Hematopoietic multipotent progenitor cell treated with erythropoietin and hydrocortisone succinate and interleukin-3 and kit ligand, for 17 days (in vitro differentiated cells): ENCODE data around the gene BRWD1.
"Not testable (repeated sequence)": the region's sequence is repeated elsewhere in the genome, so short reads cannot be mapped to it uniquely, and the experiment has no call there.

Experiments used
- DNase-seq: peaks from one replicate; pipeline ENCODE4 v3.0.0-alpha.2; 2015; ENCODE audit warnings: low spot score

Gene BRWD1

DNA sequence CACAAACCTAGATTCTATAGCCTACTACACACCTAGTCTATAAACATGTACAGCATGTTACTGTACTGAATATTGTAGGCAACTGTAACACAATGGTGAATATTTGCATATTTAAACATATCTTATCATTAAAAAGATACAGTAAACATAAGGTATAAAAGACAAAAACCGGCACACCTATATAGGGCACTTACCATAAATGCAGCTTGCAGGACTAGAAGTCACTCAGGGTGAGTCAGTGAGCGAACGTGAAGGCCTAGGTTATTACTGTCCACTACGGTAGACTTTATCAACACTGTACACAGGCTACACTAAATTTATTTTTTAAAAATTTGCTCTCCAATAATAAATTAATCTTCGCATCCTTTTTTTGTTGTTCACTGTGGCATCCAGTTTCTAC lies 143.5 kb downstream of the BRWD1 start:
- no peak for DNase-seq

DNA sequence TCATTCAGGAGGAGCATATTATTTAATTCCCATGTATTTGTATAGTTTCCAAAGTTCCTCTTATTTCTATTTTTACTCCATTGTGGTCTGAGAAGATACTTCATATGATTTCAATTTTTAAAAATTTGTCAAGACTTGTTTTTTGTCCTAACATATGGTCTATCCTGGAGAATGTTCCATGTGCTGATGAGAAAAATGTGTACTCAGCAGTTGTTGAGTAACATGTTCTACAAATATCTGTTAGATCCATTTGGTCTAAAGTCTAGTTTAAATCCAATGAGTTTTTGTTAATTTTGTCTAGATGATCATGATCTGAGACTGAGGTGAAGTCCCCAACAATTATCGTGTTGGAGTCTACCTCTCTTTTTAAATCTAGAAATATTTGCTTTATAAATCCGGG lies 144.6 kb downstream of the BRWD1 start:
- DNase-seq = no peak

DNA sequence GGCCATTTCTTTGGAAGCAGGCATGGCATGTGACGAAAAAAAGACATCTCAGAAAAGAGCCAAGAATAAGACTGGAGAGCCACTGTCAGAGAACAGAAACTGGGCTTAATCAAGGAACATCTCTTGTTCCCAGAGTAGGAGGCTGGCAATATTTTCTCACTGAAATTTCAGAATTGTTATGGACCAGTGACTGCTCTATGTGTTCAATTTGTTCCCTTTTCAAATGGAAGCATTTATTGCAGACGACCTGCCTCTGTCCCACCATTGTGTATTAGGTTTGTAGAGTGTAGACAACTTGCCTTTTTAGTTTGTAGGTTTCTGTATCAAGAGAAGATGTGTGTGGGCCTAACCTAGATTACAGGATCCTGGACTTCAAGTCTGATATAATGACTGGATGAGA lies 148.9 kb downstream of the BRWD1 start:
- no peak for DNase-seq

DNA sequence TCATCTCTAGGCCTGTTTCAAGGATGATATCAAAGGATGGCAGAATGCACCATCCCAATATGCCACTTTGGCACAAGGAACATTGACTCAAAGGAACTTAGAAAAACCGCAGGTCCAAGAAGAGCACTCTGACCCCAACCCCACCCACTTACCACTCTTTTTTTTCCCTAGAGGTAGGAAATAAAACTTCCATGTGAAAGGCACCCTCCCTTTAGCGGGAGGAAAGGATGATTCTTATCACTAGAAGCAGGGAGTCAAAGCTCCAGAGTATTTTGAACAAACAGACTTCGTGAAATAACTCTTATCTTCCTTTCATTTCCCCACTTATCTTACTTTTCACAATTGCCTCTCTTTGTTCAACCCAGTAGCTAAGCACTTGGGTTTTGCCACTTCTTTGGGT lies 152.4 kb downstream of the BRWD1 start:
- no peak for DNase-seq

DNA sequence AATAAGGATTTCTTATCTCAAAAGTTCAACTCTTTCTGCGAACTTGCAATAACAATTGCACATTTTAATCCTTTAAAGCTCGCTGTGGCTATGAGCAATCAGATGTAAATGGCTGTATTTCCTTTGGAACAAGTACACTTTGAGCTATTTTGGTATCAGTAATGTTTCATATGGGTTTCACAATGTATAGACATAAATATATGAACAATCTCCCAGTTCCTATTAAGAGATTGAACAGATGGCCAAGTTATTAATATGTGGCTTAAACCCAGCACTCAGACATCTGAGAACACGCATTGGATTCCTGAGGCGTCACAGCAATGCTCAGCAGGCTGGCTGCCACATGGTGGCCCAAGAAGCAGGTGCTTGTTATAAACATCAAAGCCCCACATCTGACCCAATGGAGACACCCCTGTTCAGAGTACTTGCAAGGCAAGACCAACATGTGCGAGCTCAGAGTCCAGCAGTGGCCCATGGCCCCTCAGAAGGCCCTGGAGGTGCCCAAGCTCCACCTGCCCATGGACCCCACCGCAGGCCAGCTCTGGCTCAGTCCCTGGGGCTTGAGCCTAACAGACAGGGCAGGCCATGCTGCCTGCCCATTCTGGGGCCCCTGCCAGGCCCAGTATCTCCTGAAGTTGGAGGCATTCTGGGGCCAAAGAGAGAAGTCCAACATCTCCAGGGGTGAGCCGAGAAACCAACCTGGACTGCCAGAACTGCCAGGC lies 153.9 kb downstream of the BRWD1 start:
- DNase-seq = no peak

DNA sequence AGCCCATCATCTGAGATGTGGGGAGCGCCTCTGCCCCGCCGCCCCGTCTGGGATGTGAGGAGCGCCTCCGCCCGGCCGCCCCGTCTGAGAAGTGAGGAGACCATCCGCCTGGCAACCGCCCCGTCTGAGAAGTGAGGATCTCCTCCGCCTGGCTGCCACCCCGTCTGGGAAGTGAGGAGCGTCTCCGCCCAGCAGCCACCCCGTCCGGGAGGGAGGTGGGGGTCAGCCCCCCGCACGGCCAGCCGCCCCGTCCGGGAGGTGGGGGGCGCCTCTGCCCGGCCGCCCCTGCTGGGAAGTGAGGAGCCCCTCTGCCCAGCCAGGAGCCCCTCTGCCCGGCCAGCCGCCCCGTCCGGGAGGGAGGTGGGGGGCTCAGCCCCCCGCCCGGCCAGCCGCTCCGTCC lies 156.2 kb downstream of the BRWD1 start:
- DNase-seq = not testable (repeated sequence)

DNA sequence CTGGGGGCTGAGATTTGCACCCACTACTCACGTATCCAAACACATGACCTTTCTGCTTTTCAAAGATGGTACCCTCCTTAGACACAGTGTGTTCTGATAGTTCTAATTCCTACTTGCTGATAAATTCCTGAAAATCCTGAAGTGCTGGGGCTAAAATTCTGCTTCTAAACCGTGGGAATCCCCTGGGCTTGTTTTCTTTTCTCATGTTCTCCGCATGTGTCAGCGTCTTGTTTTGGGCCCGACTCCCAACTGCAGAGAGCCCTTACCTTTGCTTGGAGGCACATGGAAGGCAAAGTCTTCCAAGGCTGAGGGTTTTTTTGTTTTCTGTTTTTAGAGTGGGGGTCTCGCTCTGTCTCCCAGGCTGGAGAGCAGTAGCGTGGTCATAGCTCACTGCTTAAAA lies 157.4 kb downstream of the BRWD1 start:
- DNase-seq = no peak

DNA sequence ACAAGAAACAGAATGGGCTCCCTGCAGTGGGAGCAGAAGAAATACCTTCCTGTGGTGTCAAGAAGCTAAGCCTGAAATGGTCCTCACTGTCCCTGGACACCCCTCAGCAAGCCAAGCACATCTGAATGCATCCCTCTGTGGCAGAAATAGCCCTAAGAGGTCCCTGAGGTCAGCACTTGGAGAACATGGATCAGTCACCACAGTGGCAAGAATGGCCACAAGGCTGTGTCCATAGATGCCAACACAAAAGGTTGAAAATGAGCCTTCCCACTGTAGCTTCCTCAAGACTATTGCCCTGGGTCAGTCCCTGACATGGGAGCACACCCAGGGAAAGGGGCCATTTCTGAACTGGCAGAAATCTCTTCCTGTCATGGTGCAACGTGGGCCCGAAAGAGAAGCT lies 157.9 kb downstream of the BRWD1 start:
- DNase-seq = no peak

DNA sequence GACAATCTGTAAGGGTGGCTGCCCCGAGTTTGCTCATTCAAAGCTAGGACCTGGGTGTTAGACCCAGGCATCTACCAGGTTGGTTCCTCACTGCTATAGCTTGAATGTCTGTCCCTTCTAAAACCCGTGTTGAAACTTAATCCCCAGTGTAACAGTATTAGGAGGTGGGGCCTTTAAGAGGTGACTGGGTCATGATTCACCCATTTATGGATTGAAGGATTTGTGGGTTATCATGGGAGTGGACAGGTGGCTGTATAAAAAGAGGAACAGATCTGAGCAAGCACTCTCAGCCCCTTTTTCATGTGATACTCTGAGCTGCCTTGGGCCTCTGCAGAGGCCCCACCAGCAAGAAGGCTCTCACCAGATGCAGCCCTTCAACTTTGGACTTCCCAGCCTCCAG lies 159.6 kb downstream of the BRWD1 start:
- DNase-seq = no peak

DNA sequence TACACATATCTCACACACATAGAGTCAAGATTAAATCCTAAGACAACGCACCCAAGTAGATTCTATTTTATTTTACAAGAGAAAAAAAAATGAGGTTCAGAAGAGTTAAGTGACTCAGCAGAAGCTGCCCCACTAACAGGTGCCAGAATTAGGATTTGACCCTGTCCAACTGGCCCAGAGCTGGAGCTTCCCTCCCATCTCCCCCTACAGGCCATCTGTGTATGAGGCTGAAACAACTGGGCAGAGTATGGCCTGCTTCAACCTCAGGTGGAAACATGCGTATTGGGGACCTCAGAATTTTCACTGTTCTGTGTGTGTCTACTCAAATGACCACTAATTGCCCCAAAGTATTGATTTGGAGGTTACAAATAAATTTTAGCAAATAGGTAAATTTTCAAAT lies 160.1 kb downstream of the BRWD1 start:
- no peak for DNase-seq

DNA sequence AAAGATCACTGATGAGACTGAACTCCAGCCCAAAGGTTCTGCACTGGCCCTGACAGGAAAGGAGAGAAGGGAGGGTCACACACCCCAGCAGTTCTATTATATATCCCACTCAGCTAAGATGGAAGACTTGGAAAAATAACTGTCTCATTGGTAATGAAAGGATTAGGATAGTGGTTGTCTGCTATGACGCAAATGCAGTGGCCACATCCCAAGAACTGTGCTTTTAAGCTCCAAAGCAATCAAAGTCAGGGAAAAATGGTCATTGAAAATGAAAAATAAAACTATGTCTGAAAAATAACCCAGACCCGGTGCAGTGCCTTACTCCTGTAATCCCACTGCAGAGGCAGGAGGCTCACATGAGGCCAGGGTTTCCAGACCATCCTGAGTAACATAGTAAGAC lies 161.2 kb downstream of the BRWD1 start:
- no peak for DNase-seq

DNA sequence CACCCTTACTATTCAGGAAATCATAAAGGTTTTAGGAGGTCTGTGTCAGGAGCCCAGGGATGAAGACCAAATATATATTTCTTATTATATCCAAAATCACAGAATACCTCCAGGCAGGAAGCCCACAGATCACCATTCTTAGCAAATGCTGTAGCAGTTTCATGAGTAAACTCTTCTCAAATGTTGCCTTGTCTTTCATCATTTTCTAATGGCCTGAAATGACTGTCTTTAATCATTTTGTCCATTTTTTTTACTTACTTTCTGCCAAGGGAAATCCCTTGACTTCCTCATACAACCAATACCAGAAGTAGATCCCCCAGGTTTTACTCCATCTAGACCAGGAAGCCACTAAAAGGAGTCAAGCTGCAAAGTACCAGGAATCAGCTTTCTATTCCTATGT lies 162.6 kb downstream of the BRWD1 start:
- DNase-seq = no peak

DNA sequence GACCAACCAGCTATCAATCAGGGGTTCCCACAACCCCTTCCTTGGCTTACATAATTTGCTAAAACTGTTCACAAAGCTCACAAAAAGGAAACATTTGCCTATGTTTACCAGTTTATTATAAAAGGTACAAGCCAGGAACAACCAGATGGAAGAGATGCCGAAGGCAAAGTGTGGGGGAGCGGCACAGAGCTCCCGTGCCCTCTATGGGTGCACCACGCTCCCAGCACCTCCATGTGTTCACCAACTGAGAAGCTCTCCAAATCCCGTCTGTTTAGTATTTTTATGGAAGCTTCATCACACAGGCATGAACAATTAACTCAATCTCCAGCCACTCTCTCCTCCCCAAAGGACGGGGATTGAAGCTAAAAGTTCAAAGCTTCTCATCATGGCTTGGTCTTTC lies 163.1 kb downstream of the BRWD1 start:
- DNase-seq = no peak

DNA sequence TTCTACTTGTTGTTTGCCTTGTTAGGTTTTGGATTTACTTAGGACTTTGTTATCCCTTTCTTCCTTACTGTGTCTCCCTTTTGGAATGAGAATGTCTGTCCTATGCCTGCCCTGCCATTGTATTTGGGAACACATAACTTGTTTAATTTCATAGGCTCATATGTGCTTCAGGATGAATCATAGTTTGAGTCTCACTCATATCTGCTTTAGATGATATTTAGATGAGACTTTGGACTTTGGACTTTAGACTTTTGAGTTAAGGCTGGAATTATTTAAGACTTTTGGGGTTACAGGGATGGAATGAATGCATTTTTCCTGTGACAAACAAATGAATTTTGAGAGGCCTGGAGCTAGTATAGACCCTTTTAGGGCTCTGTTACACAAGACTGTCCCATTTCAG lies 163.6 kb downstream of the BRWD1 start:
- DNase-seq = no peak

DNA sequence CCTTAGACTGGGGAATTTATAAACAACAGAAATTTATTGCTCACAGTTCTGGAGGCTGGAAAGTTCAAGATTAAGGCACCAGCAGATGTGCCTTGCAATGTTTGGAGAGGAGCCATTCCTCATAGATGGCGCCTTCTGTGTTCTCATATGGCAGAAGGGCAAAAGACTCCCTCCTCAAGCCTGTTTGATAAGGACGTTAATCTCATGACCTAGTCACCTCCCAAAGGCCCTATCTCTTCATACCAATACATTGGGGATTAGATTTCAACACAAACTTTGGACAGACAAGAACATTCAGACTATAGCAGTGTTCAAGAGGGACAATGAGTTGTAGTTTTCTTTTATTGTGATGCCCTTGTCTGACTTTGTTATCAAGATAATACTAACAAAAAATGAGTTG lies 164.5 kb downstream of the BRWD1 start:
- no peak for DNase-seq

DNA sequence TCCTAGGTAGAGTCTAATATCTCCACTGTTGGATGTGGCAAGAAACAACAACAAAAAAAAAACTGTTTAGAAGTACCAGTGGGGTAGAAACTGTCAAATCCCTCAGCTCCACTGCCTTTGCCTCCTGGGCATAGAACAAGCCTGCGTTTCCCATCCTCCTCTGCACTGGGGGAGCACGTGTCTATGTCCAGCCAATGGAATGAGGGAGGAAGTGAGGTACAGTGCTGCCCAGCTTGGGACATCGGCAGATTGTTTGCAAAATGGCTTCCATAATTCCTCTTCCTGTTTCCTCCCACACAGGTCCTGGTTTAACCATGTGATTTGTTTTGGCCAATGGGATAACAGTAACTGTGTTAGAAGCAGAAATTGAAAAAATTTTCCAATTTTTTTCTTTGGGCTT lies 169.2 kb downstream of the BRWD1 start:
- no peak for DNase-seq

DNA sequence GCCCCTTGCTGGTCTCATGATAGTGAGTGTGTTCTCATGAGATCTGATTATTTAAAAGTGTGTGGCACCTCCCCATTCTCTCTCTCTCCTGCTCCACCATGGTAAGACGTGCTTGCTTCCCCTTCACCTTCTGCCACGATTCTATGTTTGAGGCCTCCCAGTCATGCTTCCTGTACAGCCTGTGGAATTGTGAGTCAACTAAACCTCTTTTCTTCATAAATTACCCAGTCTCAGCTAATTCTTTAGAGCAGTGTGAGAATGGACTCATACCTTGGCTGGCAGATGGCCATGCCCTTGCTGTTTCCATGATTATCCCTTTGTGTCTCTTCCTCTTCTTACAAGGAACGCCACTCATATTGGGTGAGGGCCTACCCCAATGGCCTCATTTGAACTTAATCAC lies 170.5 kb downstream of the BRWD1 start:
- no peak for DNase-seq

DNA sequence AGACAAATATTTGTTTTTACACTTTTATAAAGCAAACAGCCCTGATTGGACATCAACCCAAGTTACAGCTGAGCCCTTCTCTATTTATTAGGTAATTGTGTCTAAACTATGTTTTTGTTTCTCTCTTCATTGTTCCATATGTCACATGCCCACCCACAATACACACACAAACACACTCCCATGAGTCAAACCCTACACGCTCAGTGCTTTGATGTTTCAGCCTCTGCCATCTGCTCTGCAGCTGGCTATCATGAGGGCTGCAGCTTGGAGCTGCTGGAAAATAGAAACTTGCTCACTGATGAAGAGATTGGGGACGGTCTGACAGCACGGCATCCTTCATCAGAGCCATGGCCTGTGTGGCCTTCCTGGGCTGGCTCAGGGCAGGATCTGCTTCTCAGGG lies 171.9 kb downstream of the BRWD1 start:
- DNase-seq = no peak

DNA sequence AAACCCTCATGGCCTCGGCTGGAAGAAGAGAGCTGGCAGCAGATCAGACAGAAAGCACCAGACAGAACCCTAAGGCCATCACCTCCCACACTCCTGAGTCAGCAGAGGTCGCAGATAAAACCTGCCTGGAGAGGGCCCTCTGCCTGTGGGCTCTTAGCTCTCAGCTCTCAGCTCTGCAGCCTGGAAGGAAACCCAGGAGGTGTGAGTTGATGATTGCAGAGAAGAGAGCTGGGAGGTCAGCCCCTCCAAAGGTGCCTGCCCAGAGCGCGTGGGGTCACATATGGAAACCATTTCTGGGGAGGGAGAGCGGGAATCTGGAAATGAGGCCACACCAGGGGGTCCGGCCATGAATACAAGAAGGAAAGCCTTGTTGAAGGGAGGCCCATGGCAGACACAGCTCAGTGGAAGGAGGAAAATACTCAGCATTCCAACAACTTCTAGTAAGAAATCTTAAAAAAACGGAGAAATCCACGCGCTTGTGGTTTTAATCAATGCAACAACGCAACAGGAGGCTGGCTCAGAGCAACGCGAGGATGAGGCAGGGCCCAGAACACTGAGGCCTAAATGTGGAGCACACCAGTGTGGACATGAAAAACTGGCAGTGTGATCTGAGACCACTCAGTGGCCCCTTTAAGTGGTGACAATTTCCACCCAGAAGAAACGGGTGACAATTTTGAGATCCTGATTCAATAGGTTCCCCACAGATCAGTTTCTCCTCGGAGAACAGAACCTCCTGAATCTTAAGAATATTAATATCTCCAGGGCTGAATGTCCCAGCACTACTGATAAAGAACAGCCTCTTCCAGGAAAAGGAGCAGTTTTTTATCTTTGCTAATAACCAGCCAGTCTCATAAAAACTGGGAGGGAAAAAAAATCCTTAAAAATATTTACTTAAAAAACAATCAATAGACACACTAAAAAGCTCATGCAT lies 175.9 kb downstream of the BRWD1 start:
- DNase-seq = no peak

DNA sequence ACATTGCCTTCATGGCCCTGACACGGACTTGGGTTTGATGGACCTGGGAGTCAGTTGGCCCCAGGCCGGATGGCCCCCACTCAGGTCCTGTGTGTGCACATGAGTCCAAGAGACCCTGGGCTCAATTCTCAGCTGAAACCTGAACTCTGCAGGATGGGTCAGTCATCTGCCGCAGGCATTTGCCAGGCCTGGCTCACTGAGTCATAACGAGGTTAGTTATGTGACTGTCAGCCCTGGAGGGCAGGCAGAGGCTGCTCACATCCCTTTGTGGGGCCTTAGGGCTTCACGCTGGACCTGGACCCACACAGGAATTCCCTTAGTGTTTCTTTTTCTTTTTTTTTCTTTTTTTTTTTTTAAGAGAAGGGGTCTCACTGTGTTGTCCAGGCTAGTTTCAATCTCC lies 176.7 kb downstream of the BRWD1 start:
- DNase-seq = no peak

DNA sequence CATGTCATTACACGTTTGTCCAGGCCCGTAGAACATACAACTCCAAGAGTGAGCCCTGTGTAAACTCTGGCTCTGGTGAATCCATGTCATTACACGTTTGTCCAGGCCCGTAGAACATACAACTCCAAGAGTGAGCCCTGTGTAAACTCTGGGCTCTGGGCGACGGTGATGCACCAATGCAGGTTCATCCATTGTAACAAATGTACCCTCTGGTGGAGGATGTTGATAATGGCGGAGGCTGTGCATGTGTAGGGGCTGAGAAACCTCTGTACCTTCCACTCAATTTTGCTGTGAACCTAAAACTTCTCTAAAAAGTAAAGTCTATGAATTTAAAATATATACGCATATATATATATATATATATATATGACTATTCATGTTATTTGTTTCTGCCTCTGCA lies 177.3 kb downstream of the BRWD1 start:
- not testable (repeated sequence) for DNase-seq

DNA sequence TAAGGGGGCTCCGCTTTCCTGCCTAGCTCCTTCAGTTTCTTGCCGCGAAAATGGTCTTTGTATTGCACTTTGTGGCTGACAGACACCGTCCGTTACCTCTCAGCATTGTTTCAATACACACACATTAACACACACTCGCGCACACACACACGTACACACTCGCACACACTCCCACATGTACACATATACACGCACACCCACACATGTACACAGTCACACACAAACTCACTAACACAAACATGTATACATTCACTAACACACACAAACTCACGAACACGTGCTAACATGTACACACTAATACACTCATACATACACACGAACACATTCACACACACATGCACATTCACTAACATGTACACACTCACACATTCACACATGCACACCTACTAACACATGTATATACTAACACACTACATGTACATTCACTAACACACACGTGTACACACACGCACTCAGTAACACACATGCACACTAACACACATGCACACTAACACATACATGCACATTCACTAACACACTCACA lies 179.1 kb downstream of the BRWD1 start:
- DNase-seq = no peak
